HepG2 (cell line): ENCODE data around the gene TRIM69. TPM values are rescaled to one million over a fixed set of nuclear protein-coding genes. Genes with fewer than 3 reads are reported as not detected.

Experiments
- BORCS8-MEF2B ChIP-seq: sonication (generic); formaldehyde crosslinking; IDR thresholded peaks from 2 replicates; pipeline ENCODE4 v1.8.0; 2022; ENCODE audit warnings: mild to moderate bottlenecking, missing genetic modification reagents
- CENPT ChIP-seq: sonication (generic); formaldehyde crosslinking; IDR thresholded peaks from 2 replicates; pipeline ENCODE4 v1.8.0; 2022; ENCODE audit warnings: low read depth, mild to moderate bottlenecking, moderate library complexity, missing genetic modification reagents
- ETV5 ChIP-seq: IDR thresholded peaks from 2 replicates; pipeline ENCODE4 v1.6.1; 2018; ENCODE audit warnings: missing biosample characterization, missing genetic modification reagents, inconsistent platforms, borderline replicate concordance
- KDM5B ChIP-seq: sonication (generic); formaldehyde crosslinking; IDR thresholded peaks from 2 replicates; pipeline ENCODE4 v1.4.0; 2020; ENCODE audit warnings: missing genetic modification reagents, mild to moderate bottlenecking, borderline replicate concordance
- MED8 ChIP-seq: sonication (generic); formaldehyde crosslinking; IDR thresholded peaks from 2 replicates; pipeline ENCODE4 v1.8.1; 2023; ENCODE audit warnings: mild to moderate bottlenecking, missing genetic modification reagents; ENCODE audit not compliant: insufficient replicate concordance
- SMC3 ChIP-seq: IDR thresholded peaks from 2 replicates; pipeline ENCODE4 v1.6.1; 2011; ENCODE audit warnings: low read length, improper control_type of control experiment
- ZNF124 ChIP-seq: sonication (generic); formaldehyde crosslinking; IDR thresholded peaks from 2 replicates; pipeline ENCODE4 v1.4.0; 2020; ENCODE audit warnings: missing genetic modification reagents
- ZNF138 ChIP-seq: sonication (generic); formaldehyde crosslinking; IDR thresholded peaks from 2 replicates; pipeline ENCODE4 v1.5.0; 2020; ENCODE audit warnings: mild to moderate bottlenecking, low read depth, missing genetic modification reagents
- ZNF224 ChIP-seq: sonication (generic); formaldehyde crosslinking; IDR thresholded peaks from 2 replicates; pipeline ENCODE4 v1.5.0; 2020; ENCODE audit warnings: mild to moderate bottlenecking, missing genetic modification reagents
- ZNF225 ChIP-seq: sonication (generic); formaldehyde crosslinking; IDR thresholded peaks from 2 replicates; pipeline ENCODE4 v1.4.0; 2020; ENCODE audit warnings: mild to moderate bottlenecking, missing genetic modification reagents
- ZNF598 ChIP-seq: sonication (generic); formaldehyde crosslinking; IDR thresholded peaks from 2 replicates; pipeline ENCODE4 v1.5.1; 2020; ENCODE audit warnings: mild to moderate bottlenecking, missing genetic modification reagents, borderline replicate concordance
- ZNF607 ChIP-seq: sonication (generic); formaldehyde crosslinking; IDR thresholded peaks from 2 replicates; pipeline ENCODE4 v1.5.1; 2020; ENCODE audit warnings: missing genetic modification reagents, mild to moderate bottlenecking, borderline replicate concordance
- ZNF775 ChIP-seq: sonication (generic); formaldehyde crosslinking; IDR thresholded peaks from 2 replicates; pipeline ENCODE4 v1.4.0; 2020; ENCODE audit warnings: missing genetic modification reagents, mild to moderate bottlenecking, moderate library complexity, borderline replicate concordance
- ZNF777 ChIP-seq: sonication (generic); formaldehyde crosslinking; IDR thresholded peaks from 2 replicates; pipeline ENCODE4 v1.4.0; 2020; ENCODE audit warnings: missing genetic modification reagents
- ZSCAN9 ChIP-seq: IDR thresholded peaks from 2 replicates; pipeline ENCODE4 v1.6.1; 2016; ENCODE audit warnings: borderline replicate concordance
- polyA plus RNA-seq, 8 experiments: library from polyadenylated mRNA; depleted of rRNA in 3 of 8; stranded (reverse) in 7 of 8; unstranded in 1 of 8; fragments of >200 nt; fragmentation: Illumina TruSeq in 4 of 8; extraction: Trizol in 4 of 8; gene quantifications; 2 replicates each; pipeline versions ENCODE4 v1.2.1 to v1.2.3, GENCODE V29; 2011 to 2016; ENCODE audit warnings: low read depth in 4 of 8, missing spikeins in 1 of 8, mixed read lengths in 1 of 8; ENCODE audit not compliant: insufficient read depth in 1 of 8
- total RNA-seq, 5 experiments: library from RNA; depleted of rRNA; stranded (reverse); fragments of >200 nt; fragmentation: Illumina TruSeq; extraction: Trizol; gene quantifications; 2 replicates each; pipeline ENCODE4 v1.2.3, GENCODE V29; 2016; ENCODE audit warnings: low read depth in 1 of 5
- TF ChIP-seq, protein P1 (sequence below): sonication (generic); formaldehyde crosslinking; IDR thresholded peaks from 2 replicates; pipeline ENCODE4 v1.8.1; 2023; ENCODE audit warnings: mild to moderate bottlenecking, missing genetic modification reagents, borderline replicate concordance
- TF ChIP-seq, protein P2 (sequence below): sonication (generic); formaldehyde crosslinking; IDR thresholded peaks from 2 replicates; pipeline ENCODE4 v1.5.0; 2020; ENCODE audit warnings: mild to moderate bottlenecking, missing genetic modification reagents, borderline replicate concordance
- TF ChIP-seq, protein P3 (sequence below): sonication (generic); formaldehyde crosslinking; IDR thresholded peaks from 2 replicates; pipeline ENCODE4 v1.4.0; 2020; ENCODE audit warnings: low read depth, missing genetic modification reagents
- TF ChIP-seq, protein P4 (sequence below): sonication (generic); formaldehyde crosslinking; IDR thresholded peaks from 2 replicates; pipeline ENCODE4 v1.4.0; 2020; ENCODE audit warnings: missing genetic modification reagents
- TF ChIP-seq, protein P5 (sequence below): sonication (generic); formaldehyde crosslinking; IDR thresholded peaks from 2 replicates; pipeline ENCODE4 v1.4.0; 2020; ENCODE audit warnings: mild to moderate bottlenecking, missing genetic modification reagents

The TRIM69 gene
- total and polyA plus RNA-seq, 2 of the 13 experiments (the other 11 are each of a cell fraction or from before 2014, with no cell fraction given), result 2.6 to 3.2 TPM

DNA sequence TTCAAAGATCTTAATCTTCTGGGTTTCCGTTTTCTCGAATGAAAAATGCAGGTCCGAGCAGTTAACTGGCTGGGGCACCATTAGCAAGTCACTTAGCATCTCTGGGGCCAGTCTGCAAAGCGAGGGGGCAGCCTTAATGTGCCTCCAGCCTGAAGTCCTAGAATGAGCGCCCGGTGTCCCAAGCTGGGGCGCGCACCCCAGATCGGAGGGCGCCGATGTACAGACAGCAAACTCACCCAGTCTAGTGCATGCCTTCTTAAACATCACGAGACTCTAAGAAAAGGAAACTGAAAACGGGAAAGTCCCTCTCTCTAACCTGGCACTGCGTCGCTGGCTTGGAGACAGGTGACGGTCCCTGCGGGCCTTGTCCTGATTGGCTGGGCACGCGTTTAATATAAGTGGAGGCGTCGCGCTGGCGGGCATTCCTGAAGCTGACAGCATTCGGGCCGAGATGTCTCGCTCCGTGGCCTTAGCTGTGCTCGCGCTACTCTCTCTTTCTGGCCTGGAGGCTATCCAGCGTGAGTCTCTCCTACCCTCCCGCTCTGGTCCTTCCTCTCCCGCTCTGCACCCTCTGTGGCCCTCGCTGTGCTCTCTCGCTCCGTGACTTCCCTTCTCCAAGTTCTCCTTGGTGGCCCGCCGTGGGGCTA lies 25.1 kb upstream of the TRIM69 start, which contains the start of the genes B2M and PATL2 (continued):
- TF ChIP-seq, protein P1, sequence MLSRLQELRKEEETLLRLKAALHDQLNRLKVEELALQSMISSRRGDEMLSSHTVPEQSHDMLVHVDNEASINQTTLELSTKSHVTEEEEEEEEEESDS (CRISPR knock-in tag), result peak; percentile 45; the same call in 1 of the 2 replicates
- TF ChIP-seq ZSCAN9 (CRISPR knock-in tag) (peak; percentile 83; the same call in 1 of the 2 replicates), KDM5B (peak; percentile 86; the same call in 1 of the 2 replicates), ETV5 (CRISPR knock-in tag) (no peak), ZNF775 (CRISPR knock-in tag) (no peak), SMC3 (no peak), ZNF124 (CRISPR knock-in tag) (no peak), ZNF598 (CRISPR knock-in tag) (peak; percentile 68; the same call in 1 of the 2 replicates), MED8 (CRISPR knock-in tag) (no peak), ZNF225 (peak; percentile 59; the same call in 1 of the 2 replicates), ZNF138 (CRISPR knock-in tag) (0 out of 2 replicates have a peak, but pooled peaks have one; percentile 61), ZNF607 (peak; percentile 80), ZNF777 (peak; percentile 51; the same call in 1 of the 2 replicates), CENPT (CRISPR knock-in tag) (peak; percentile 74; the same call in 1 of the 2 replicates), BORCS8-MEF2B (peak; percentile 88), ZNF224 (CRISPR knock-in tag) (no peak)
- TF ChIP-seq, protein P2, sequence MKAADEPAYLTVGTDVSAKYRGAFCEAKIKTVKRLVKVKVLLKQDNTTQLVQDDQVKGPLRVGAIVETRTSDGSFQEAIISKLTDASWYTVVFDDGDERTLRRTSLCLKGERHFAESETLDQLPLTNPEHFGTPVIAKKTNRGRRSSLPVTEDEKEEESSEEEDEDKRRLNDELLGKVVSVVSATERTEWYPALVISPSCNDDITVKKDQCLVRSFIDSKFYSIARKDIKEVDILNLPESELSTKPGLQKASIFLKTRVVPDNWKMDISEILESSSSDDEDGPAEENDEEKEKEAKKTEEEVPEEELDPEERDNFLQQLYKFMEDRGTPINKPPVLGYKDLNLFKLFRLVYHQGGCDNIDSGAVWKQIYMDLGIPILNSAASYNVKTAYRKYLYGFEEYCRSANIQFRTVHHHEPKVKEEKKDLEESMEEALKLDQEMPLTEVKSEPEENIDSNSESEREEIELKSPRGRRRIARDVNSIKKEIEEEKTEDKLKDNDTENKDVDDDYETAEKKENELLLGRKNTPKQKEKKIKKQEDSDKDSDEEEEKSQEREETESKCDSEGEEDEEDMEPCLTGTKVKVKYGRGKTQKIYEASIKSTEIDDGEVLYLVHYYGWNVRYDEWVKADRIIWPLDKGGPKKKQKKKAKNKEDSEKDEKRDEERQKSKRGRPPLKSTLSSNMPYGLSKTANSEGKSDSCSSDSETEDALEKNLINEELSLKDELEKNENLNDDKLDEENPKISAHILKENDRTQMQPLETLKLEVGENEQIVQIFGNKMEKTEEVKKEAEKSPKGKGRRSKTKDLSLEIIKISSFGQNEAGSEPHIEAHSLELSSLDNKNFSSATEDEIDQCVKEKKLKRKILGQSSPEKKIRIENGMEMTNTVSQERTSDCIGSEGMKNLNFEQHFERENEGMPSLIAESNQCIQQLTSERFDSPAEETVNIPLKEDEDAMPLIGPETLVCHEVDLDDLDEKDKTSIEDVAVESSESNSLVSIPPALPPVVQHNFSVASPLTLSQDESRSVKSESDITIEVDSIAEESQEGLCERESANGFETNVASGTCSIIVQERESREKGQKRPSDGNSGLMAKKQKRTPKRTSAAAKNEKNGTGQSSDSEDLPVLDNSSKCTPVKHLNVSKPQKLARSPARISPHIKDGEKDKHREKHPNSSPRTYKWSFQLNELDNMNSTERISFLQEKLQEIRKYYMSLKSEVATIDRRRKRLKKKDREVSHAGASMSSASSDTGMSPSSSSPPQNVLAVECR, result peak; percentile 82
- TF ChIP-seq, protein P3, sequence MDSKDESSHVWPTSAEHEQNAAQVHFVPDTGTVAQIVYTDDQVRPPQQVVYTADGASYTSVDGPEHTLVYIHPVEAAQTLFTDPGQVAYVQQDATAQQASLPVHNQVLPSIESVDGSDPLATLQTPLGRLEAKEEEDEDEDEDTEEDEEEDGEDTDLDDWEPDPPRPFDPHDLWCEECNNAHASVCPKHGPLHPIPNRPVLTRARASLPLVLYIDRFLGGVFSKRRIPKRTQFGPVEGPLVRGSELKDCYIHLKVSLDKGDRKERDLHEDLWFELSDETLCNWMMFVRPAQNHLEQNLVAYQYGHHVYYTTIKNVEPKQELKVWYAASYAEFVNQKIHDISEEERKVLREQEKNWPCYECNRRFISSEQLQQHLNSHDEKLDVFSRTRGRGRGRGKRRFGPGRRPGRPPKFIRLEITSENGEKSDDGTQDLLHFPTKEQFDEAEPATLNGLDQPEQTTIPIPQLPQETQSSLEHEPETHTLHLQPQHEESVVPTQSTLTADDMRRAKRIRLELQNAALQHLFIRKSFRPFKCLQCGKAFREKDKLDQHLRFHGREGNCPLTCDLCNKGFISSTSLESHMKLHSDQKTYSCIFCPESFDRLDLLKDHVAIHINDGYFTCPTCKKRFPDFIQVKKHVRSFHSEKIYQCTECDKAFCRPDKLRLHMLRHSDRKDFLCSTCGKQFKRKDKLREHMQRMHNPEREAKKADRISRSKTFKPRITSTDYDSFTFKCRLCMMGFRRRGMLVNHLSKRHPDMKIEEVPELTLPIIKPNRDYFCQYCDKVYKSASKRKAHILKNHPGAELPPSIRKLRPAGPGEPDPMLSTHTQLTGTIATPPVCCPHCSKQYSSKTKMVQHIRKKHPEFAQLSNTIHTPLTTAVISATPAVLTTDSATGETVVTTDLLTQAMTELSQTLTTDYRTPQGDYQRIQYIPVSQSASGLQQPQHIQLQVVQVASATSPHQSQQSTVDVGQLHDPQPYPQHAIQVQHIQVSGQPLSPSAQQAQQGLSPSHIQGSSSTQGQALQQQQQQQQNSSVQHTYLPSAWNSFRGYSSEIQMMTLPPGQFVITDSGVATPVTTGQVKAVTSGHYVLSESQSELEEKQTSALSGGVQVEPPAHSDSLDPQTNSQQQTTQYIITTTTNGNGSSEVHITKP, result no peak
- TF ChIP-seq, protein P4, sequence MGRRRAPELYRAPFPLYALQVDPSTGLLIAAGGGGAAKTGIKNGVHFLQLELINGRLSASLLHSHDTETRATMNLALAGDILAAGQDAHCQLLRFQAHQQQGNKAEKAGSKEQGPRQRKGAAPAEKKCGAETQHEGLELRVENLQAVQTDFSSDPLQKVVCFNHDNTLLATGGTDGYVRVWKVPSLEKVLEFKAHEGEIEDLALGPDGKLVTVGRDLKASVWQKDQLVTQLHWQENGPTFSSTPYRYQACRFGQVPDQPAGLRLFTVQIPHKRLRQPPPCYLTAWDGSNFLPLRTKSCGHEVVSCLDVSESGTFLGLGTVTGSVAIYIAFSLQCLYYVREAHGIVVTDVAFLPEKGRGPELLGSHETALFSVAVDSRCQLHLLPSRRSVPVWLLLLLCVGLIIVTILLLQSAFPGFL (CRISPR knock-in tag), result no peak
- TF ChIP-seq, protein P5, sequence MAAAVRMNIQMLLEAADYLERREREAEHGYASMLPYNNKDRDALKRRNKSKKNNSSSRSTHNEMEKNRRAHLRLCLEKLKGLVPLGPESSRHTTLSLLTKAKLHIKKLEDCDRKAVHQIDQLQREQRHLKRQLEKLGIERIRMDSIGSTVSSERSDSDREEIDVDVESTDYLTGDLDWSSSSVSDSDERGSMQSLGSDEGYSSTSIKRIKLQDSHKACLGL (CRISPR knock-in tag), result no peak
